SK-N-SH (cell line): Measurements from ENCODE around the gene CUEDC2.

ENCODE experiments used
- POLR2AphosphoS5 ChIP-seq: IDR thresholded peaks from 2 replicates; pipeline ENCODE4 v1.6.1; 2012; ENCODE audit warnings: low read depth, low read length
- TAF1 ChIP-seq: IDR thresholded peaks from 2 replicates; pipeline ENCODE4 v1.6.1; 2012; ENCODE audit warnings: low read depth, mild to moderate bottlenecking, low read length, moderate library complexity, borderline replicate concordance

- TF ChIP-seq TAF1 (peak; percentile 84), POLR2AphosphoS5 (peak; percentile 43; the same call in 1 of the 2 replicates)
These were observed 11.5 kb downstream of the CUEDC2 start, which contains the start of gene FBXL15 for GRCh38 chr10:102420714-102421506.
